Left lung (tissue), 10 donors: ENCODE measurements around the gene STIM1. TPM values are rescaled to one million over a fixed set of nuclear protein-coding genes. Genes with fewer than 3 reads are reported as not detected.

Experiments
- ATAC-seq: fragments of 200-7000 bp; cut with Tn5 transposase; one replicate; pipeline ENCODE4 v1.9.1; 2020; ENCODE audit warnings: moderate library complexity
- DNase-seq, 4 donors: peaks; one replicate each; pipeline ENCODE4 v3.0.0-alpha.2; 2013 to 2020
- H3K27ac ChIP-seq, 2 donors: fragments of 200-600 bp; sonication (generic) in 1 of 2; one replicate each; pipeline versions ENCODE4 v1.5.0 to v1.8.0; 2020 to 2021
- H3K27me3 ChIP-seq, 2 donors: fragments of 200-600 bp; sonication (generic) in 1 of 2; one replicate each; pipeline versions ENCODE4 v1.5.0 to v1.8.0; 2020 to 2021
- H3K36me3 ChIP-seq, 2 donors: fragments of 200-600 bp; sonication (generic) in 1 of 2; one replicate each; pipeline versions ENCODE4 v1.5.0 to v1.8.0; 2020 to 2021
- H3K4me1 ChIP-seq, 2 donors: fragments of 200-600 bp; one replicate each; pipeline ENCODE4 v1.8.0; 2021
- H3K4me3 ChIP-seq, 2 donors: fragments of 200-600 bp; sonication (generic) in 1 of 2; one replicate each; pipeline versions ENCODE4 v1.5.0 to v1.8.0; 2020 to 2021; ENCODE audit warnings: mild to moderate bottlenecking in 1 of 2
- H3K9me3 ChIP-seq, 2 donors: fragments of 200-600 bp; sonication (generic) in 1 of 2; one replicate each; pipeline versions ENCODE4 v1.5.0 to v1.8.0; 2020 to 2021
- CTCF ChIP-seq, 2 donors: fragments of 200-600 bp; sonication (generic) in 1 of 2; IDR thresholded peaks; one replicate each; pipeline versions ENCODE4 v1.5.0 to v1.8.0; 2021; ENCODE audit warnings: antibody characterized with exemption in 2 of 2
- intact Hi-C, 2 donors: fragments of 100-400 bp; cut with DNase I; formaldehyde crosslinking; loops; one replicate each; pipeline versions ENCODE4 v1.11.2 to v1.14.2; 2022
- polyA plus RNA-seq, 6 donors: library from polyadenylated mRNA; unstranded; fragments of 120-200 nt; gene quantifications; one replicate each; pipeline ENCODE4 v1.2.1, GENCODE V29; 2013; ENCODE audit not compliant: insufficient read length in 6 of 6
- total RNA-seq, 2 donors: library from RNA; stranded (reverse); fragmentation: NEBNext Ultra II Directional; extraction: Animal tissue kit (Norgen Biotek cat#: 25700); gene quantifications; one replicate each; pipeline ENCODE4 v1.2.1, GENCODE V29; 2021
- donor health status: DM: no; HTN: yes; CAD: no.
- donor health status: DM: no; HTN: no; CAD: no.

Gene STIM1
- total and polyA plus RNA-seq, 8 donors, result 38.9 to 56.0 (median 49.8) TPM

- no peaks in the 10 kb centered on the region for H3K9me3 ChIP-seq
- intact Hi-C loops, result no loop called here
- TF ChIP-seq CTCF (IDR thresholded peaks at IDR 0.05), result no peak
- H3K4me1 ChIP-seq, result peaks cover 0 to 20% of the 10 kb centered on the region in 2 donors
- DNase-seq (no peak), ATAC-seq (no peak)
- H3K27ac ChIP-seq, result no peak overlapping the region
- H3K4me3 ChIP-seq, result no peak overlapping the region
- H3K27me3 ChIP-seq, result no peaks in the 10 kb centered on the region
- peaks cover 0 to 20% of the 10 kb centered on the region in 2 donors for H3K36me3 ChIP-seq
Measured at GRCh38 chr11:4054643-4055042, 199.2 kb downstream of the STIM1 start.

- TF ChIP-seq CTCF (IDR thresholded peaks at IDR 0.05), result no peak
- DNase-seq (no peak), ATAC-seq (no peak)
- no peak overlapping the region for H3K27ac ChIP-seq
- no peak overlapping the region for H3K4me3 ChIP-seq
- peaks cover 0 to 38% of the 10 kb centered on the region in 2 donors for H3K36me3 ChIP-seq
- no peaks in the 10 kb centered on the region for H3K27me3 ChIP-seq
- no peaks in the 10 kb centered on the region for H3K9me3 ChIP-seq
- intact Hi-C loops, result no loop called here
- peaks cover 0 to 14% of the 10 kb centered on the region in 2 donors for H3K4me1 ChIP-seq
Measured at GRCh38 chr11:4059424-4059823, 204.0 kb downstream of the STIM1 start.

GRCh38 chr11:4060182-4060923, 204.9 kb downstream of the STIM1 start:
- no peaks in the 10 kb centered on the region for H3K9me3 ChIP-seq
- H3K27ac ChIP-seq, result no peak overlapping the region
- ATAC-seq, result no peak
- intact Hi-C loops, result no loop called here
- H3K4me3 ChIP-seq, result no peak overlapping the region
- no peak for DNase-seq
- peaks cover 0 to 14% of the 10 kb centered on the region in 2 donors for H3K4me1 ChIP-seq
- no peaks in the 10 kb centered on the region for H3K27me3 ChIP-seq
- TF ChIP-seq CTCF (IDR thresholded peaks at IDR 0.05), result no peak
- peaks cover 0 to 38% of the 10 kb centered on the region in 2 donors for H3K36me3 ChIP-seq

- intact Hi-C loops, result no loop called here
- no peak for ATAC-seq
- DNase-seq, result no peak
- Histone ChIP-seq H3K4me1 (peaks cover 0 to 21% of the 10 kb centered on the region in 2 donors), H3K27me3 (no peaks in the 10 kb centered on the region), H3K9me3 (no peaks in the 10 kb centered on the region), H3K27ac (no peak overlapping the region), H3K4me3 (no peak overlapping the region), H3K36me3 (peaks cover 0 to 28% of the 10 kb centered on the region in 2 donors)
- TF ChIP-seq CTCF (IDR thresholded peaks at IDR 0.05), result no peak
Measured at GRCh38 chr11:4061700-4062099, 206.2 kb downstream of the STIM1 start.

GRCh38 chr11:4063348-4063747, 207.9 kb downstream of the STIM1 start:
- H3K9me3 ChIP-seq, result no peaks in the 10 kb centered on the region
- no peak for TF ChIP-seq CTCF (IDR thresholded peaks at IDR 0.05)
- peaks cover 0 to 21% of the 10 kb centered on the region in 2 donors for H3K4me1 ChIP-seq
- intact Hi-C loops, result no loop called here
- DNase-seq, result no peak
- no peak for ATAC-seq
- no peak overlapping the region for H3K4me3 ChIP-seq
- no peaks in the 10 kb centered on the region for H3K27me3 ChIP-seq
- H3K36me3 ChIP-seq, result peaks cover 0 to 26% of the 10 kb centered on the region in 2 donors
- no peak overlapping the region for H3K27ac ChIP-seq
